Stimulated activated CD4-positive, alpha-beta T cell treated with anti-CD3 and anti-CD28 coated beads, Interleukin-2, amount 100 ng/mL, for 4 hours (primary cell): ENCODE measurements around the gene TMEM165.

Experiments
- DNase-seq: peaks from one replicate; pipeline ENCODE4 v3.0.0-alpha.2; 2020; ENCODE audit warnings: low read depth

The TMEM165 gene

DNA sequence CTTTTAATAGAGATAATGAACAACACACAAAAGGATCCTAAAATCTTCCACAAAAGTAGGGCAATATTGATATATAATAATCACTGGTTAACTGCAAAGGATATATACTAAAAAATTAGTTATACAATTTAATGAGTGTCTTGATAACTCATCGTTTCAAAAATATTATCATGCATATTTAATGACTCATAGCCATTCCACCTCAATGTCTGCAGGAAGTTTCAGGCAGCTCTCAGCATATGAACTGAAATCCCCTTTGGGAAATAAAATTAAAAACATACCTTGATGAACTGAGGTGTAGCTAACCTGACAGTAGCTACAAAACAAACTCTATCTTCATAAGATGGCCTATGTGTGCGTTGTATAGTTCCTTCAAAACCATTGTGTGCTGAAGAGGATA, 62.9 kb downstream of the TMEM165 start:
- DNase-seq: no peak

DNA sequence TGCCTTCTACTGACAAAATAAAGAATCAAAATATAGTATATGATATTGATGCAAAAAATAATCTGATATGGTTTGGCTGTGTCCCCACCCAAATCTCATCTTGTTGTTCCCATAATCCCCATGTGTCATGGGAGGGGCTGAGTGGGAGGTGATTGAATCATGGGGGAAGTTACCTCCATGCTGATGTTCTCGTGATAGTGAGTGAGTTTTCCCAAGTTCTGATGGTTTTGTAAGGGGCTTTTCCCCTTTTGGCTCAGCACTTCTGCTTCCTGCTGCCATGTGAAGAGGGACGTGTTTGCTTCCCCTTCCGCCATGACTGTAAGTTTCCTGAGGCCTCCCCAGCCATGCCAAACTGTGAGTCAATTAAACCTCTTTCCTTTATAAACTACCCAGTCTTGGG, 70.2 kb downstream of the TMEM165 start:
- DNase-seq: no peak

DNA sequence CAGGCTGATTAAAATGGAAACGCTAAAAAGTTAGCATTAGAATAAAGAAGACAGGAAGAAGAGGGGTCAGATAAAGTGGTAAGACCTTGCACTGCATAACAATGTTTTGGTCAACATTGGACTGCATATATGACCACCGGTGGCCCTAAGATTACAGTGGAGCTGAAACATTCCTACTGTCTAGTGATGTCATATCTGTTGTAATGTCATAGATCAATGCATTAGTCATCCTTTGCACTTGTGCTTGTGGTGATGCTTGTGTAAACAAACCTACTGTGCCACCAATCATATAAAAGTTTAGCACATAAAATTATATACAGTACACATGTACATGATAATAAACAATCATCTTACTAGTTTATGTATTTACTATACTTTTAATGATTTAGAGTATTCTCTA, 73.0 kb downstream of the TMEM165 start:
- no peak for DNase-seq

DNA sequence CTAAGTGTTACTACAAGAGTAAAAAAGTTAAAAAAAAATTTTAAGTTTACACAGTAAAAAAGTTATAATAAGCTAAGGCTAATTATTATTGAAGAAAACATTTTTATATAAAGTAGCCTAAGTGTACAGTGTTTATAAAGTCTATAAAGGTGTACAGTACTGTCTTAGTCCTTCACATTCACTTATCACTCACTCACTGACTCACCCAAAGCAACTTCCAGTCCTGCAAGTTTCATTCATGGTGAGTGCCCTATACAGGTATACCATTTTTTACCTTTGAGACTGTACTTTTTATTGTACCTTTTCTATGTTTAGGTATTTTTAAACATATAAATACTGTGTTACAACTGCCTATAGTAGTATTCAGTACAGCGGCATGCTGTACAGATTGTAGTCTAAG, 74.2 kb downstream of the TMEM165 start:
- no peak for DNase-seq
